Stimulated activated CD4-positive, alpha-beta T cell treated with anti-CD3 and anti-CD28 coated beads, Interleukin-12 subunit alpha, Interleukin-12 subunit beta, amount 100 ng/mL, for 48 hours (primary cell): ENCODE measurements around the gene PHACTR1.
"Not testable (repeated sequence)": the region's sequence is repeated elsewhere in the genome, so short reads cannot be mapped to it uniquely, and the experiment has no call there.

Experiments used
- DNase-seq, 3 donors: peaks; one replicate each; pipeline ENCODE4 v3.0.0-alpha.2; 2020; ENCODE audit warnings: low read depth in 2 of 3, low spot score in 1 of 3

The PHACTR1 gene

GRCh38 chr6:12943549-12943948 lies 227.0 kb downstream of the PHACTR1 start:
- DNase-seq, result no peak

- no peak for DNase-seq
Measured at GRCh38 chr6:12944001-12944400, 227.4 kb downstream of the PHACTR1 start.

GRCh38 chr6:12944528-12944927 lies 228.0 kb downstream of the PHACTR1 start:
- DNase-seq, result not testable (repeated sequence)

- no peak for DNase-seq
Measured at GRCh38 chr6:12947151-12947871, 230.7 kb downstream of the PHACTR1 start.

- DNase-seq, result no peak
Measured at GRCh38 chr6:12947967-12948366, 231.4 kb downstream of the PHACTR1 start.

- no peak for DNase-seq
Measured at GRCh38 chr6:12950976-12951375, 234.4 kb downstream of the PHACTR1 start.

GRCh38 chr6:12951415-12951814 lies 234.8 kb downstream of the PHACTR1 start:
- no peak for DNase-seq

GRCh38 chr6:12952318-12952717 lies 235.8 kb downstream of the PHACTR1 start:
- DNase-seq, result no peak

GRCh38 chr6:12955956-12956355 lies 239.4 kb downstream of the PHACTR1 start:
- no peak for DNase-seq

- DNase-seq, result no peak
Measured at GRCh38 chr6:12956991-12957320, 240.4 kb downstream of the PHACTR1 start.

- DNase-seq, result no peak
Measured at GRCh38 chr6:12957321-12958051, 240.9 kb downstream of the PHACTR1 start.

- no peak for DNase-seq
Measured at GRCh38 chr6:12958052-12958706, 241.6 kb downstream of the PHACTR1 start.

- no peak for DNase-seq
Measured at GRCh38 chr6:12961761-12962160, 245.2 kb downstream of the PHACTR1 start.

GRCh38 chr6:12962529-12962928 lies 246.0 kb downstream of the PHACTR1 start:
- DNase-seq, result no peak

- no peak for DNase-seq
Measured at GRCh38 chr6:12962987-12963386, 246.4 kb downstream of the PHACTR1 start.

- DNase-seq, result no peak
Measured at GRCh38 chr6:12963567-12963966, 247.0 kb downstream of the PHACTR1 start.

- no peak for DNase-seq
Measured at GRCh38 chr6:12967686-12968085, 251.1 kb downstream of the PHACTR1 start.

- no peak for DNase-seq
Measured at GRCh38 chr6:12968290-12968689, 251.7 kb downstream of the PHACTR1 start.

GRCh38 chr6:12968839-12969558 lies 252.4 kb downstream of the PHACTR1 start:
- no peak for DNase-seq

GRCh38 chr6:12969966-12970365 lies 253.4 kb downstream of the PHACTR1 start:
- DNase-seq, result no peak

GRCh38 chr6:12973386-12973785 lies 256.8 kb downstream of the PHACTR1 start:
- DNase-seq, result no peak

- no peak for DNase-seq
Measured at GRCh38 chr6:12974551-12974950, 258.0 kb downstream of the PHACTR1 start.
